ENCODE data around the gene DCAKD. TPM values are rescaled to one million over a fixed set of nuclear protein-coding genes. Genes with fewer than 3 reads are reported as not detected.

Gene DCAKD
- total RNA-seq, 4 donors from 2014 or later: 22.7 to 36.4 (median 25.2) TPM

DNA sequence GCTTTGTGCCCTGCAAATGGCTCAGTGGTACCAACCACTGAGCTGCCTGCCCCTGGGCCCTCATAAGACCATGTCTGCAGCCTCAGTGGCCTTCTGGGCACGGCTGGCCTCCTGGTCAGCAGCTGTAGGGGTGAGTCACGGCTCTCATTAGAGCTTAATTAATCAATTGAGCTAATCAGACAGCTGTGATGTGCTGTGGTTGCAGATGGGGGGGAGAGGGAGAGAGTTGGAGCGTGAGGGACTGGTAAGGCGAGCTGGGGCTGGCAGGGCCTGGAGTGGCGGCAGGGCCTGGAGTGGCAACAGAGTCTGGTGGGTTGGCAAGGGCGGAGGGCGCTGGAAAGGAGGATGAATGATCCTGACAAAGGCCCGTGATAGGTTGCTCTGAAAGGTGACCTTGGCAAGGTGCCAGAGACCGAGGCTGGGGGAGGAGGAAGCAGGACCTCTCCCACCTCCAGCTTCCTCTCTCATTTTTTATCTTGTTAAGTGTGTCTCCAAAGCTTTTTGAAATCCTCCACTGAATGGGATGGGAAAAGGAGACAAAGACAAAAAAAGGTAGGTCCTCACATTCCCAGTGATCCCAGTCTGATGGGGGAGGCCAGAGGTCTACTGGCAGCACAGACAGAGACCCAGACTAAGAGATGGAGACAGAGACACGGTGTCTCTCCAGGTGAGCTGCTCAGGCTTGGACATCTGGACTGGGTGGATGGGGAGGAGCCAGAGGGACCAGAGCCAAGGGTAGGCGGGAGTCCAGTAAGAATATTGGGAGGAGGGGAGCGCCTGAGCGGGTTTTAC lies 41.6 kb downstream of the DCAKD start:
- DNase-seq (ENCODE audit: low spot score) (no peak), ATAC-seq (ENCODE audit: low FRiP score) (no peak)
- TF ChIP-seq, protein P1, sequence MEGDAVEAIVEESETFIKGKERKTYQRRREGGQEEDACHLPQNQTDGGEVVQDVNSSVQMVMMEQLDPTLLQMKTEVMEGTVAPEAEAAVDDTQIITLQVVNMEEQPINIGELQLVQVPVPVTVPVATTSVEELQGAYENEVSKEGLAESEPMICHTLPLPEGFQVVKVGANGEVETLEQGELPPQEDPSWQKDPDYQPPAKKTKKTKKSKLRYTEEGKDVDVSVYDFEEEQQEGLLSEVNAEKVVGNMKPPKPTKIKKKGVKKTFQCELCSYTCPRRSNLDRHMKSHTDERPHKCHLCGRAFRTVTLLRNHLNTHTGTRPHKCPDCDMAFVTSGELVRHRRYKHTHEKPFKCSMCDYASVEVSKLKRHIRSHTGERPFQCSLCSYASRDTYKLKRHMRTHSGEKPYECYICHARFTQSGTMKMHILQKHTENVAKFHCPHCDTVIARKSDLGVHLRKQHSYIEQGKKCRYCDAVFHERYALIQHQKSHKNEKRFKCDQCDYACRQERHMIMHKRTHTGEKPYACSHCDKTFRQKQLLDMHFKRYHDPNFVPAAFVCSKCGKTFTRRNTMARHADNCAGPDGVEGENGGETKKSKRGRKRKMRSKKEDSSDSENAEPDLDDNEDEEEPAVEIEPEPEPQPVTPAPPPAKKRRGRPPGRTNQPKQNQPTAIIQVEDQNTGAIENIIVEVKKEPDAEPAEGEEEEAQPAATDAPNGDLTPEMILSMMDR (IDR thresholded peaks at IDR 0.05): no peak

- DNase-seq (ENCODE audit: low spot score) (no peak), ATAC-seq (ENCODE audit: low FRiP score) (no peak)
- TF ChIP-seq, protein P1 (IDR thresholded peaks at IDR 0.05): no peak
Observed at GRCh38 chr17:45008216-45008615, 43.2 kb downstream of the DCAKD start.

DNA sequence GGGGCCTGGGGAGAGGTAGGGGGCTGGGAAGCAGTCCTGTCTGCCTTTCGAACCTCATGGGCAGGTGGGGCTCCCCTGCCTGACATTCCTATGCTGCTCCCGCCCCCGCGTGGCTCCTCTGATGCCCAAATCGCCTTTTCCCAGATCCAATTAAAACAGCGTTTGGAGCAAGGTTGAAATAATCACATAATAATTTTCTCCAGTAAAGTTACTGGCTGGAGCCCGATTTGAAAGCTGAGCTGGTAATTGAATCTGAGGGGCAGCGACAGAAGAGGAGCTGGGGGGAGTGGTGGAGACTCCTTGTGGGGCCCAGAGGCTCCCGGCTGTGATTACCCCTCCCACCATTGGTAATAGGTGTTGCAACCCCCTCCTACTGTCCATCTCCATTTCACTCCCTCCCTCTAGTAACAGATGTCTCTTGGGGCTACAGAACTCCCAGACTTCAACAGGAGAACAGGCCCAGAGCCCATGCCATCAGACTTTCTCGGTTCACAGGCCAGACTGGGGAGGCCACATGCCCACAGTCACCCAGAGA lies 44.4 kb downstream of the DCAKD start:
- ATAC-seq (ENCODE audit: low FRiP score): no peak

DNA sequence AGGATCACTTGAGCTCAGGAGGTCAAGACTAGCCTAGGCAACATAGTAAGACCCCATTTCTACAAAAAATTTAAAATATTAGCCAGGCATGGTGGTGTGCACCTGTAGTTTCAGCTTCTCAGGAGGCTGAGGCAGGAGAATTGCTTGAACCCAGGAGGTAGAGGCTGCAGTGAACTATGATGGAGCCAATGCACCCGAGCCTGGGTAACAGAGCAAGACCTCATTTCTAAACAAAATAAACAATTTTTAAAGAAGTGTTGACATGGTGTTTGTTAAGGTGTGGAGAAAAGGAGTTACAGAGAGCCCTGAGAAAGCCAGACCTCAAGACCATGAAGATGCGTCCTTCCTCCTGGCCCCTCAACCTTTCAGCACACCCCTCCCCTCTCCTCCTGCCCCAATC lies 45.7 kb downstream of the DCAKD start:
- no peak for ATAC-seq (ENCODE audit: low FRiP score)
- no peak for DNase-seq (ENCODE audit: low spot score)
- TF ChIP-seq, protein P1 (IDR thresholded peaks at IDR 0.05): no peak

More for the DNA sequence above, 44.4 kb downstream of the DCAKD start:
- DNase-seq (ENCODE audit: low spot score): no peak
- TF ChIP-seq, protein P1 (IDR thresholded peaks at IDR 0.05): no peak

DNA sequence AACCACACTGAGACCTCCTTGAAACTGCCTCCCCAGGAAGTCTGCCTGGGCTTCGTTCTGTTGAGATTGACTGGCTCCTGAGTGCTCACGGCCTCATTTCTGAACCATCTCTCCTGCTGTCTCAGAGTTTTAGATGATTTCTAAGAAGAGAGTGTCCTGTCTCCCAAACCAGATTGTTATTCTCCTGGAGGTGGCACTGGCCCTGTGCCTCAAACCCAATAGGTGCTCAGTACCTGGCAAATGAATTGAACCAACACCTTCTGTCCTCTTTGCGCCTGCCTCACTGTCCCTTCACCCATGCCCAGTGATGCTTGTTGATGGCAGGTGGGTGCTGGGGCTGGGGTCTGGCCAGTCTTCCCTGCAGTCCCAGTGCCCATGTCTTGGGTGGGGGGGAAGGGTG lies 47.0 kb downstream of the DCAKD start:
- TF ChIP-seq, protein P1 (IDR thresholded peaks at IDR 0.05): no peak
- no peak for DNase-seq (ENCODE audit: low spot score)
- no peak for ATAC-seq (ENCODE audit: low FRiP score)

DNA sequence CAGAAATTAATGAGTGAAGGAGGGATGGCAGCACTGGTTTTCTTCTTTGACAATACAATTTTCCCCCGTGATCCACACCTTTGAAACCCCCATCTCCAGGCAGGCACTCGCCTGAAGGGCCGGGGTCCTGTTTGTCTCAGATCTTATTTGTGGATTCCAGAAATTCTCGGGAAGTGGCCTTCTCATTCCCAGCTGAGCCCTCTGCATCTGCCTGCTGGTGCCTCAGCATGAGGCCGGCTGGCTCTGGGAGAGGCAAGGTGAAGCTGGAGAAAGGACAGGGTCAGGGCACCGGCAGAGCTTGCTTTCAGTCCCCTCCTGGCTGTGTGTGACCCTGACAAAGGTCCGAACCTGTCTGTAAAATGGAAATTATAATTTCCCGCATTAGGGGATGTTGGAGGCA lies 47.6 kb downstream of the DCAKD start:
- no peak for ATAC-seq (ENCODE audit: low FRiP score)
- no peak for DNase-seq (ENCODE audit: low spot score)
- TF ChIP-seq, protein P1 (IDR thresholded peaks at IDR 0.05): no peak

DNA sequence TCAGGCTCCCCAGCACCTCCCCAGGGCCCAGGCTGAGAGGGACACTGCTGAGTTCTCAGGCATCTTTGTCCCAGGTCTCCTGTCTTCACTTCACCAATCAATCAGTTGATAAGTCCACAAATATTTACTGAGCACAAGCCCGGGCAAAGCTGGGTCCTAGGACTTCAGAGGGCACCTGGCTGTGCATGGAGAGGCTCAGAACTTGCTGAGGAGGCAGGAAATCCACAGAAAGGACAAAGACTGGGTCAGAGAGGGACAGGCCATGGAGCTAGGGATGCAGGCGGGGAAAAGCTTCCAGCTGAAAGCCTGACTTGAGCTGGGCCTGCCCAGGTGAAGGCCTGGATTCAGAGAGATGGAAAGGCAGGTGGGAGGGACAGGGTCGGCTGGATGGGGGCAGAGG lies 50.1 kb downstream of the DCAKD start:
- ATAC-seq (ENCODE audit: low FRiP score) (no peak), DNase-seq (ENCODE audit: low spot score) (no peak)
- TF ChIP-seq, protein P1 (IDR thresholded peaks at IDR 0.05): no peak
